Stimulated activated CD8-positive, alpha-beta memory T cell treated with anti-CD3 and anti-CD28 coated beads, Interleukin-4, amount 100 ng/mL, for 1 hour (primary cell): ENCODE measurements around the gene PIP4K2A.
A peak's percentile ranks its signal among the peaks of the same experiment; 100 is the strongest.
"Not testable (repeated sequence)": the region's sequence is repeated elsewhere in the genome, so short reads cannot be mapped to it uniquely, and the experiment has no call there.

Experiments used
- DNase-seq, 2 donors: peaks; one replicate each; pipeline ENCODE4 v3.0.0-alpha.2; 2020; ENCODE audit warnings: low read depth in 2 of 2, low spot score in 1 of 2

The PIP4K2A gene

GRCh38 chr10:22697101-22697500 lies 17.3 kb downstream of the PIP4K2A start:
- no peak for DNase-seq

- DNase-seq: no peak
These were observed 20.5 kb downstream of the PIP4K2A start for GRCh38 chr10:22693860-22694259.

GRCh38 chr10:22693371-22693784 lies 21.0 kb downstream of the PIP4K2A start:
- DNase-seq: no peak

GRCh38 chr10:22692119-22692518 lies 22.3 kb downstream of the PIP4K2A start:
- not testable (repeated sequence) for DNase-seq

- DNase-seq: no peak
These were observed 23.6 kb downstream of the PIP4K2A start for GRCh38 chr10:22690614-22691431.

- DNase-seq: no peak
These were observed 24.2 kb downstream of the PIP4K2A start for GRCh38 chr10:22690158-22690557.

- no peak for DNase-seq
These were observed 28.0 kb downstream of the PIP4K2A start for GRCh38 chr10:22686347-22686746.

GRCh38 chr10:22685926-22686325 lies 28.5 kb downstream of the PIP4K2A start:
- DNase-seq: no peak

GRCh38 chr10:22684699-22685098 lies 29.7 kb downstream of the PIP4K2A start:
- no peak for DNase-seq

GRCh38 chr10:22683140-22683389 lies 31.3 kb downstream of the PIP4K2A start:
- DNase-seq: no peak

GRCh38 chr10:22682237-22683139 lies 31.9 kb downstream of the PIP4K2A start:
- peak; percentile 32 to 40 for DNase-seq

GRCh38 chr10:22681783-22682183 lies 32.6 kb downstream of the PIP4K2A start:
- DNase-seq: no peak

- DNase-seq: no peak
These were observed 33.1 kb downstream of the PIP4K2A start for GRCh38 chr10:22681301-22681700.

GRCh38 chr10:22679608-22680007 lies 34.8 kb downstream of the PIP4K2A start:
- no peak for DNase-seq

- no peak for DNase-seq
These were observed 37.0 kb downstream of the PIP4K2A start for GRCh38 chr10:22677333-22677732.

GRCh38 chr10:22676435-22676834 lies 37.9 kb downstream of the PIP4K2A start:
- DNase-seq: no peak

- no peak for DNase-seq
These were observed 39.8 kb downstream of the PIP4K2A start for GRCh38 chr10:22674573-22674930.

GRCh38 chr10:22673785-22674572 lies 40.4 kb downstream of the PIP4K2A start:
- DNase-seq: no peak

- DNase-seq: no peak
These were observed 41.3 kb downstream of the PIP4K2A start for GRCh38 chr10:22673091-22673392.

- DNase-seq: no peak
These were observed 41.9 kb downstream of the PIP4K2A start for GRCh38 chr10:22672319-22673090.

GRCh38 chr10:22670788-22671187 lies 43.6 kb downstream of the PIP4K2A start:
- no peak for DNase-seq
